NAMALWA (cell line): ENCODE measurements around the gene NSF.
A peak's percentile ranks its signal among the peaks of the same experiment; 100 is the strongest.
"Not testable (repeated sequence)": the region's sequence is repeated elsewhere in the genome, so short reads cannot be mapped to it uniquely, and the experiment has no call there.

Experiments
- DNase-seq: peaks from one replicate; pipeline ENCODE4 v3.0.0-alpha.2; 2015; ENCODE audit warnings: low spot score

The NSF gene

GRCh38 chr17:46756081-46756735, 165.7 kb downstream of the NSF start:
- no peak for DNase-seq

- no peak for DNase-seq
These were observed 166.4 kb downstream of the NSF start for GRCh38 chr17:46756861-46757260.

- DNase-seq = not testable (repeated sequence)
These were observed 167.1 kb downstream of the NSF start for GRCh38 chr17:46757588-46757987.

GRCh38 chr17:46758614-46759013, 168.1 kb downstream of the NSF start:
- no peak for DNase-seq

GRCh38 chr17:46759141-46759540, 168.7 kb downstream of the NSF start:
- DNase-seq = no peak

GRCh38 chr17:46763416-46763815, 172.9 kb downstream of the NSF start:
- DNase-seq = no peak

- DNase-seq = no peak
These were observed 173.7 kb downstream of the NSF start for GRCh38 chr17:46764000-46764708.

- no peak for DNase-seq
These were observed 174.4 kb downstream of the NSF start for GRCh38 chr17:46764709-46765401.

GRCh38 chr17:46765453-46765852, 175.0 kb downstream of the NSF start:
- no peak for DNase-seq

GRCh38 chr17:46766493-46767491, 176.3 kb downstream of the NSF start:
- DNase-seq = no peak

- no peak for DNase-seq
These were observed 178.0 kb downstream of the NSF start for GRCh38 chr17:46768540-46768870.

GRCh38 chr17:46768896-46769295, 178.4 kb downstream of the NSF start:
- DNase-seq = not testable (repeated sequence)

- no peak for DNase-seq
These were observed 179.3 kb downstream of the NSF start for GRCh38 chr17:46769531-46770438.

- no peak for DNase-seq
These were observed 180.0 kb downstream of the NSF start for GRCh38 chr17:46770439-46770817.

- peak; percentile 77 for DNase-seq
These were observed 180.5 kb downstream of the NSF start for GRCh38 chr17:46770818-46771560.

GRCh38 chr17:46771561-46772474, 181.3 kb downstream of the NSF start:
- DNase-seq = peak; percentile 55

GRCh38 chr17:46772475-46773220, 182.2 kb downstream of the NSF start:
- no peak for DNase-seq

GRCh38 chr17:46773221-46773605, 182.7 kb downstream of the NSF start:
- peak; percentile 25 for DNase-seq
